OCI-LY3 (cell line): Measurements from ENCODE around the gene SIRPB1.

Experiments used
- CTCF ChIP-seq: fragments of 200-600, 300-600 bp; sonication (generic); IDR thresholded peaks from 2 replicates; pipeline ENCODE4 v1.5.1; 2014; ENCODE audit warnings: antibody characterized with exemption, low read length, low read depth
- EZH2phosphoT487 ChIP-seq: fragments of 200-600 bp; shearing (Covaris generic); IDR thresholded peaks from 2 replicates; pipeline ENCODE4 v1.6.1; 2018; ENCODE audit warnings: antibody characterized with exemption, mixed run types, low read depth

- TF ChIP-seq CTCF (peak; percentile 25), EZH2phosphoT487 (no peak)
Measured at GRCh38 chr20:1588533-1589460, 31.0 kb downstream of the SIRPB1 start.
